ENCODE measurements around the gene RBM5.

Gene RBM5

GRCh38 chr3:50112462-50112861 lies 23.7 kb downstream of the RBM5 start:
- Histone ChIP-seq H3F3A (ENCODE audit: insufficient read depth) (0 out of 2 replicates have a peak, but pooled peaks cover 3% of the 10 kb centered on the region), H2AFZ (ENCODE audit: low read depth, low read length, severe bottlenecking) (no peak overlapping the region), H3K4me3 (ENCODE audit: insufficient read depth, low read length, poor library complexity, severe bottlenecking) (no peak overlapping the region), H3K27me3 (ENCODE audit: low read length) (no peaks in the 10 kb centered on the region), H3K79me2 (ENCODE audit: insufficient read depth, low read length) (no peaks in the 10 kb centered on the region), H3K9me2 (replicated peaks; ENCODE audit: insufficient read depth, low read length) (no peaks in the 10 kb centered on the region), H3K36me3 (ENCODE audit: low read length) (peaks cover 59% of the 10 kb centered on the region), H3K4me2 (ENCODE audit: low read depth, low read length, poor library complexity, severe bottlenecking) (no peak overlapping the region), H4K20me1 (ENCODE audit: low read depth, low read length) (no peaks in the 10 kb centered on the region), H3K9ac (ENCODE audit: low read length) (no peak overlapping the region), H3K27ac (ENCODE audit: low read depth, low read length) (no peak overlapping the region), H3K9me3 (ENCODE audit: insufficient read depth, low read length) (no peaks in the 10 kb centered on the region)
- TF ChIP-seq EZH2phosphoT487 (conservative IDR thresholded peaks at IDR 0.05; ENCODE audit: low read length) (no peak), CTCF (IDR thresholded peaks at IDR 0.05; ENCODE audit: insufficient read depth, low read length, poor library complexity, severe bottlenecking) (no peak)

GRCh38 chr3:50117120-50117519 lies 28.4 kb downstream of the RBM5 start:
- no peaks in the 10 kb centered on the region for H4K20me1 ChIP-seq (ENCODE audit: low read depth, low read length)
- no peak overlapping the region for H3K4me3 ChIP-seq (ENCODE audit: insufficient read depth, low read length, poor library complexity, severe bottlenecking)
- no peak overlapping the region for H3K27ac ChIP-seq (ENCODE audit: low read depth, low read length)
- no peak overlapping the region for H3K9ac ChIP-seq (ENCODE audit: low read length)
- no peaks in the 10 kb centered on the region for H3K79me2 ChIP-seq (ENCODE audit: insufficient read depth, low read length)
- no peaks in the 10 kb centered on the region for H3K9me3 ChIP-seq (ENCODE audit: insufficient read depth, low read length)
- no peak overlapping the region for H2AFZ ChIP-seq (ENCODE audit: low read depth, low read length, severe bottlenecking)
- TF ChIP-seq CTCF (IDR thresholded peaks at IDR 0.05; ENCODE audit: insufficient read depth, low read length, poor library complexity, severe bottlenecking) (no peak), EZH2phosphoT487 (conservative IDR thresholded peaks at IDR 0.05; ENCODE audit: low read length) (no peak)
- no peak overlapping the region for H3K4me2 ChIP-seq (ENCODE audit: low read depth, low read length, poor library complexity, severe bottlenecking)
- no peaks in the 10 kb centered on the region for H3K9me2 ChIP-seq (replicated peaks; ENCODE audit: insufficient read depth, low read length)
- peaks cover 10% of the 10 kb centered on the region; the same call in 1 of the 2 replicates for H3F3A ChIP-seq (ENCODE audit: insufficient read depth)
- no peaks in the 10 kb centered on the region for H3K27me3 ChIP-seq (ENCODE audit: low read length)
- peaks cover 36% of the 10 kb centered on the region for H3K36me3 ChIP-seq (ENCODE audit: low read length)

GRCh38 chr3:50118237-50118636 lies 29.5 kb downstream of the RBM5 start:
- Histone ChIP-seq H3K36me3 (ENCODE audit: low read length) (peaks cover 33% of the 10 kb centered on the region), H3K4me3 (ENCODE audit: insufficient read depth, low read length, poor library complexity, severe bottlenecking) (no peak overlapping the region), H3K9me3 (ENCODE audit: insufficient read depth, low read length) (no peaks in the 10 kb centered on the region), H4K20me1 (ENCODE audit: low read depth, low read length) (no peaks in the 10 kb centered on the region), H3K27ac (ENCODE audit: low read depth, low read length) (no peak overlapping the region), H3F3A (ENCODE audit: insufficient read depth) (peaks cover 10% of the 10 kb centered on the region; the same call in 1 of the 2 replicates), H3K9me2 (replicated peaks; ENCODE audit: insufficient read depth, low read length) (no peaks in the 10 kb centered on the region), H3K79me2 (ENCODE audit: insufficient read depth, low read length) (no peaks in the 10 kb centered on the region), H3K4me2 (ENCODE audit: low read depth, low read length, poor library complexity, severe bottlenecking) (no peak overlapping the region), H2AFZ (ENCODE audit: low read depth, low read length, severe bottlenecking) (no peak overlapping the region), H3K27me3 (ENCODE audit: low read length) (no peaks in the 10 kb centered on the region), H3K9ac (ENCODE audit: low read length) (no peak overlapping the region)
- TF ChIP-seq CTCF (IDR thresholded peaks at IDR 0.05; ENCODE audit: insufficient read depth, low read length, poor library complexity, severe bottlenecking): no peak
- TF ChIP-seq EZH2phosphoT487 (conservative IDR thresholded peaks at IDR 0.05; ENCODE audit: low read length): no peak

Data from SU-DHL-6 (cell line).